Endothelial cell of umbilical vein (primary cell): ENCODE measurements around the gene PDLIM1. TPM values are rescaled to one million over a fixed set of nuclear protein-coding genes. Genes with fewer than 3 reads are reported as not detected.

Experiments
- BruUV-seq: library from RNA; stranded (reverse); fragments of 400-500 nt; replicated peaks from 2 replicates; lab custom pipeline; 2021; lab: Mats Ljungman, UMichigan
- CTCF ChIA-PET: fragments of 300-600, 350-600 bp; sonication (Branson Sonifier 250); formaldehyde crosslinking; loops from one replicate; lab custom pipeline; 2021; ENCODE audit warnings: antibody characterized with exemption, inconsistent platforms; lab: Charles Lee
- POLR2A ChIA-PET: fragments of 300-600, 350-600 bp; sonication (Branson Sonifier 250); formaldehyde crosslinking; loops from one replicate; lab custom pipeline; 2021; ENCODE audit warnings: antibody characterized with exemption, inconsistent platforms; lab: Charles Lee
- DNase-seq: peaks from one replicate; pipeline ENCODE4 v3.0.0-alpha.2; 2011; ENCODE audit warnings: low read depth, low spot score
- FAIRE-seq: peaks from 2 replicates; lab custom pipeline; 2011; peaks lifted over from hg19 to GRCh38; lab: Jason Lieb, UNC
- H2AFZ ChIP-seq: 2 replicates; pipeline ENCODE4 v1.6.0; 2012; ENCODE audit warnings: low read depth, low read length, control low read depth, inconsistent platforms
- H3K27ac ChIP-seq: 2 replicates; pipeline ENCODE4 v1.5.1; 2011; ENCODE audit warnings: low read depth, mild to moderate bottlenecking, control low read depth, low read length, moderate library complexity; ENCODE audit not compliant: insufficient read depth
- H3K27me3 ChIP-seq, 2 experiments: 2 replicates each; pipeline versions ENCODE4 v1.6.0 to v1.6.1; 2011; ENCODE audit warnings: low read length in 2 of 2, mixed read lengths in 1 of 2; ENCODE audit not compliant: control insufficient read depth in 2 of 2, insufficient read depth in 2 of 2
- H3K36me3 ChIP-seq, 2 experiments: 2 replicates in 1 of 2; 3 replicates in 1 of 2; pipeline ENCODE4 v1.5.1; 2011; ENCODE audit warnings: low read length in 2 of 2, mild to moderate bottlenecking in 1 of 2, moderate library complexity in 1 of 2; ENCODE audit not compliant: control insufficient read depth in 2 of 2, insufficient read depth in 2 of 2; ENCODE audit errors: extremely low read depth in 1 of 2
- H3K4me1 ChIP-seq: 3 replicates; pipeline ENCODE4 v1.5.1; 2011; ENCODE audit warnings: mild to moderate bottlenecking, low read length; ENCODE audit not compliant: control insufficient read depth, insufficient read depth; ENCODE audit errors: extremely low read depth
- H3K4me2 ChIP-seq: 2 replicates; pipeline ENCODE4 v1.6.1; 2011; ENCODE audit warnings: low read length, control low read depth, mixed read lengths; ENCODE audit not compliant: insufficient read depth
- H3K4me3 ChIP-seq, 3 experiments: fragments of 200-600 bp in 1 of 3; sonication (generic), shearing (Covaris generic) in 1 of 3; replicated peaks in 1 of 3; 2 replicates each; pipeline ENCODE4 v1.5.1; 2011 to 2016; ENCODE audit warnings: control low read depth in 3 of 3, low read length in 3 of 3, mild to moderate bottlenecking in 2 of 3, inconsistent platforms in 1 of 3, low read depth in 1 of 3, moderate library complexity in 1 of 3; ENCODE audit not compliant: insufficient read depth in 1 of 3
- H3K79me2 ChIP-seq: 2 replicates; pipeline ENCODE4 v1.6.0; 2012; ENCODE audit warnings: low read length, inconsistent platforms; ENCODE audit not compliant: control insufficient read depth, insufficient read depth
- H3K9ac ChIP-seq: replicated peaks from 2 replicates; pipeline ENCODE3; 2011; ENCODE audit warnings: low read length, control low read depth; ENCODE audit not compliant: insufficient read depth; ENCODE audit errors: extremely low read depth
- H3K9me1 ChIP-seq: replicated peaks from 3 replicates; pipeline ENCODE4 v1.6.0; 2011; ENCODE audit warnings: mild to moderate bottlenecking, low read length; ENCODE audit not compliant: control insufficient read depth, insufficient read depth; ENCODE audit errors: extremely low read depth
- H3K9me3 ChIP-seq: replicated peaks from 2 replicates; pipeline ENCODE4 v1.5.1; 2012; ENCODE audit warnings: low read length, inconsistent platforms; ENCODE audit not compliant: control insufficient read depth, insufficient read depth
- H4K20me1 ChIP-seq: replicated peaks from 2 replicates; pipeline ENCODE3; 2011; ENCODE audit warnings: mild to moderate bottlenecking, low read length; ENCODE audit not compliant: control insufficient read depth, insufficient read depth; ENCODE audit errors: extremely low read depth
- EZH2 ChIP-seq: IDR thresholded peaks from 2 replicates; pipeline ENCODE4 v1.6.1; 2012; ENCODE audit warnings: borderline replicate concordance, low read depth, mild to moderate bottlenecking, moderate library complexity, low read length, inconsistent platforms; ENCODE audit not compliant: severe bottlenecking
- FOS ChIP-seq: IDR thresholded peaks from 2 replicates; pipeline ENCODE4 v1.6.1; 2011; ENCODE audit warnings: mild to moderate bottlenecking, low read length, moderate library complexity, borderline replicate concordance; ENCODE audit not compliant: insufficient read depth
- GATA2 ChIP-seq: IDR thresholded peaks from 2 replicates; pipeline ENCODE4 v1.7.0; 2011; ENCODE audit warnings: low read depth, mild to moderate bottlenecking, moderate library complexity, mixed read lengths, low read length; ENCODE audit not compliant: insufficient read length, insufficient read depth
- JUN ChIP-seq: IDR thresholded peaks from 2 replicates; pipeline ENCODE4 v1.6.1; 2011; ENCODE audit warnings: borderline replicate concordance, low read depth; ENCODE audit not compliant: insufficient read length, insufficient read depth
- MYC ChIP-seq: IDR thresholded peaks from one replicate; pipeline ENCODE4 v1.6.1; 2011; ENCODE audit warnings: mild to moderate bottlenecking, low read depth, low read length
- POLR2A ChIP-seq: IDR thresholded peaks from 2 replicates; pipeline ENCODE4 v1.6.1; 2012; ENCODE audit warnings: low read depth, mild to moderate bottlenecking, control low read depth, low read length
- POLR2AphosphoS5 ChIP-seq: IDR thresholded peaks from 2 replicates; pipeline ENCODE4 v1.6.1; 2012; ENCODE audit warnings: low read depth, mild to moderate bottlenecking, control low read depth, low read length, moderate library complexity; ENCODE audit not compliant: insufficient read depth
- dilution Hi-C: fragments of 300-500 bp; cut with MboI; formaldehyde crosslinking; loops from one replicate; pipeline ENCODE4 v1.15.0; 2019; ENCODE audit warnings: low sequenced_read_pairs; ENCODE audit not compliant: extremely low pct_ligation_motif_present
- intact Hi-C: fragments of 100-400 bp; cut with micrococcal nuclease; formaldehyde crosslinking; loops from one replicate; pipeline ENCODE4 v1.10.0; 2022
- polyA plus RNA-seq, 4 experiments: library from polyadenylated mRNA; depleted of rRNA in 3 of 4; stranded (reverse) in 3 of 4; unstranded in 1 of 4; fragments of >200 nt; gene quantifications; 2 replicates each; pipeline versions ENCODE4 v1.2.1 to v1.2.3, GENCODE V29; 2011 to 2012; ENCODE audit warnings: missing spikeins in 1 of 4
- total RNA-seq: library from RNA; stranded (reverse); gene quantifications from 2 replicates; pipeline ENCODE4 v1.2.3, GENCODE V29; 2021
- TF ChIP-seq, protein P1 (sequence below): IDR thresholded peaks from 2 replicates; pipeline ENCODE4 v1.6.1; 2011; ENCODE audit not compliant: insufficient read depth, insufficient read length
- TF ChIP-seq, protein P2 (sequence below), 2 donors: IDR thresholded peaks; 1 replicate in 1 of 2; 2 replicates in 1 of 2; pipeline ENCODE4 v1.5.1; 2011; ENCODE audit warnings: low read length in 2 of 2, mild to moderate bottlenecking in 2 of 2, moderate library complexity in 2 of 2, control low read depth in 1 of 2, inconsistent platforms in 1 of 2, low read depth in 1 of 2; ENCODE audit not compliant: insufficient read depth in 1 of 2; ENCODE audit errors: extremely low read depth in 1 of 2

PDLIM1 gene
- total and polyA plus RNA-seq, 2 donors (not counting 3 experiments of a cell fraction or from before 2014, with no cell fraction given), result 91.1 to 122 TPM

GRCh38 chr10:95234951-95235350 lies 55.9 kb downstream of the PDLIM1 start:
- H3K9ac ChIP-seq, result no peak overlapping the region
- H3K9me3 ChIP-seq, result no peaks in the 10 kb centered on the region
- no peaks in the 10 kb centered on the region for H3K79me2 ChIP-seq
- no peak overlapping the region for H3K4me3 ChIP-seq
- H3K27me3 ChIP-seq, result no peaks in the 10 kb centered on the region
- CTCF ChIA-PET, result interaction anchor here (0.8 to 4.7 kb wide), 5 partner anchors 9 to 129 kb away, joined by 3 to 32 read pairs (median 5); no protein-coding TSS in a partner anchor
- BruUV-seq, result no TSS peak
- intact Hi-C loops (no loop called here), dilution Hi-C loops (no loop called here)
- H3K36me3 ChIP-seq, result peaks cover 0 to 17% of the 10 kb centered on the region in 2 experiments
- POLR2A ChIA-PET, result no interaction called here
- H3K27ac ChIP-seq, result no peak overlapping the region
- FAIRE-seq, result no peak
- H3K4me2 ChIP-seq, result no peak overlapping the region
- no peaks in the 10 kb centered on the region for H4K20me1 ChIP-seq
- H2AFZ ChIP-seq, result no peak overlapping the region
- no peak for DNase-seq
- H3K9me1 ChIP-seq, result no peaks in the 10 kb centered on the region
- H3K4me1 ChIP-seq, result peaks cover 17% of the 10 kb centered on the region
- TF ChIP-seq FOS, result no peak
- no peak for TF ChIP-seq EZH2
- TF ChIP-seq MYC, result no peak
- no peak for TF ChIP-seq POLR2A

- FAIRE-seq, result no peak
- Histone ChIP-seq H3K4me2 (no peak overlapping the region), H3K36me3 (peaks cover 0 to 16% of the 10 kb centered on the region in 2 experiments), H3K27ac (no peak overlapping the region), H3K9ac (no peak overlapping the region), H3K9me3 (no peaks in the 10 kb centered on the region), H3K4me1 (peaks cover 23% of the 10 kb centered on the region), H3K4me3 (no peak overlapping the region), H3K27me3 (no peaks in the 10 kb centered on the region), H4K20me1 (no peaks in the 10 kb centered on the region), H2AFZ (no peak overlapping the region), H3K79me2 (no peaks in the 10 kb centered on the region), H3K9me1 (no peaks in the 10 kb centered on the region)
- POLR2A ChIA-PET, result interaction anchor here (0.6 kb wide), 1 partner anchor 245 kb away, joined by 5 read pairs; no protein-coding TSS in a partner anchor
- dilution Hi-C loops (no loop called here), intact Hi-C loops (no loop called here)
- no peak for DNase-seq
- no peak for TF ChIP-seq GATA2
- TF ChIP-seq, protein P1, sequence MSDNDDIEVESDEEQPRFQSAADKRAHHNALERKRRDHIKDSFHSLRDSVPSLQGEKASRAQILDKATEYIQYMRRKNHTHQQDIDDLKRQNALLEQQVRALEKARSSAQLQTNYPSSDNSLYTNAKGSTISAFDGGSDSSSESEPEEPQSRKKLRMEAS, result no peak
- TF ChIP-seq JUN, result no peak
- no peak for TF ChIP-seq MYC
- TF ChIP-seq FOS, result no peak
- TF ChIP-seq POLR2A, result no peak
- no peak for TF ChIP-seq POLR2AphosphoS5
- TF ChIP-seq, protein P2, sequence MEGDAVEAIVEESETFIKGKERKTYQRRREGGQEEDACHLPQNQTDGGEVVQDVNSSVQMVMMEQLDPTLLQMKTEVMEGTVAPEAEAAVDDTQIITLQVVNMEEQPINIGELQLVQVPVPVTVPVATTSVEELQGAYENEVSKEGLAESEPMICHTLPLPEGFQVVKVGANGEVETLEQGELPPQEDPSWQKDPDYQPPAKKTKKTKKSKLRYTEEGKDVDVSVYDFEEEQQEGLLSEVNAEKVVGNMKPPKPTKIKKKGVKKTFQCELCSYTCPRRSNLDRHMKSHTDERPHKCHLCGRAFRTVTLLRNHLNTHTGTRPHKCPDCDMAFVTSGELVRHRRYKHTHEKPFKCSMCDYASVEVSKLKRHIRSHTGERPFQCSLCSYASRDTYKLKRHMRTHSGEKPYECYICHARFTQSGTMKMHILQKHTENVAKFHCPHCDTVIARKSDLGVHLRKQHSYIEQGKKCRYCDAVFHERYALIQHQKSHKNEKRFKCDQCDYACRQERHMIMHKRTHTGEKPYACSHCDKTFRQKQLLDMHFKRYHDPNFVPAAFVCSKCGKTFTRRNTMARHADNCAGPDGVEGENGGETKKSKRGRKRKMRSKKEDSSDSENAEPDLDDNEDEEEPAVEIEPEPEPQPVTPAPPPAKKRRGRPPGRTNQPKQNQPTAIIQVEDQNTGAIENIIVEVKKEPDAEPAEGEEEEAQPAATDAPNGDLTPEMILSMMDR (IDR thresholded peaks at IDR 0.05; ENCODE audit: extremely low read depth in 1 of 2, insufficient read depth in 1 of 2, low read depth in 1 of 2, low read length in 2 of 2), result no peak
- no TSS peak for BruUV-seq
- CTCF ChIA-PET, result interaction anchor here (1.2 to 4.7 kb wide), 3 partner anchors 10 to 23 kb away, joined by 4 to 32 read pairs (median 6); no protein-coding TSS in a partner anchor
Observed at GRCh38 chr10:95233377-95234034, 57.3 kb downstream of the PDLIM1 start.
